Subcutaneous abdominal adipose tissue (tissue), 5 donors: ENCODE data around the gene MED27.

ENCODE experiments used
- H3K27ac ChIP-seq: one replicate; pipeline ENCODE4 v1.7.0; 2013; ENCODE audit warnings: low read depth, mild to moderate bottlenecking, inconsistent platforms, low read length, moderate library complexity
- H3K27me3 ChIP-seq, 5 donors: one replicate each; pipeline ENCODE4 v1.7.0; 2013; ENCODE audit warnings: low read length in 5 of 5, inconsistent platforms in 1 of 5; ENCODE audit not compliant: control insufficient read depth in 5 of 5, insufficient read depth in 4 of 5
- H3K36me3 ChIP-seq, 5 donors: one replicate each; pipeline ENCODE4 v1.7.0; 2013; ENCODE audit warnings: low read length in 5 of 5; ENCODE audit not compliant: control insufficient read depth in 5 of 5, insufficient read depth in 5 of 5
- H3K4me1 ChIP-seq, 5 donors: one replicate each; pipeline ENCODE4 v1.7.0; 2013; ENCODE audit warnings: low read length in 5 of 5, mild to moderate bottlenecking in 3 of 5, moderate library complexity in 1 of 5; ENCODE audit not compliant: control insufficient read depth in 5 of 5, insufficient read depth in 5 of 5
- H3K4me3 ChIP-seq, 5 donors: one replicate each; pipeline ENCODE4 v1.7.0; 2013; ENCODE audit warnings: low read length in 5 of 5, low read depth in 1 of 5
- H3K9ac ChIP-seq, 5 donors: one replicate each; pipeline ENCODE4 v1.7.0; 2013; ENCODE audit warnings: low read length in 5 of 5, mild to moderate bottlenecking in 4 of 5, moderate library complexity in 3 of 5
- H3K9me3 ChIP-seq, 5 donors: one replicate each; pipeline ENCODE4 v1.7.0; 2013; ENCODE audit warnings: low read length in 5 of 5; ENCODE audit not compliant: control insufficient read depth in 5 of 5
- donor health status: healthy.
- donor health status: healthy.
- donor health status: healthy.
- donor health status: healthy.
- donor health status: healthy.

The MED27 gene

DNA sequence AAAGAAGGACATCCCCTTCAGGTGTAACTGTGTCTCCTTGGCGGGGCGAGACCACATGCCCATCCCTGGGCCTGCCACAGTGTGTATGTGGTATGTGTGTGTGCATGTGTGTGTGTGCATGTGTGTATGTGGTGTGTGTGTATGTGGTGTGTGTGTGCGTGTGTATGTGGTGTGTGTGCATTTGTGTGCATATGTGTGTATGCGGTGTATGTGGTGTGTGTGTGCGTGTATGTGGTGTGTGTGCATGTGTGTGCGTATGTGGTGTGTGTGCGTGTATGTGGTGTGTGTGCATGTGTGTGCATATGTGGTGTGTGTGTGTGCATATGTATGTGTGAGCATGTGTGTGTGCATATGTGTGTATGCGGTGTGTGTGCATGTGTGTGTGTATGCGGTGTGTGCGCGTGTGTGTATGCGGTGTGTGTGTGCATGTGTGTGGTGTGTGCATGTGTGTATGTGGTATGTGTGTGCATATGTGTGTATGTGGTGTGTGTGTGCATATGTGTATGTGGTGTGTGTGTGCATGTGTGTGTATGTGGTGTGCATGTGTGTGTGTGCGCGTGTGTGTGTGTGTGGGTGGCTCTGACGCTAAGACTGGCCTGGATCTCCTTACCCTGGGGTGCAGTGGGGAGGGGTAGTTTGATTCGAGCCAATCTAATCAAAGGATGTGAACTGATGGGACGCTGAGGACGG, 231.9 kb downstream of the MED27 start:
- peaks cover 3 to 23% (median 11%) of the 10 kb centered on the region in 5 donors for H3K27me3 ChIP-seq
- H3K36me3 ChIP-seq = no peaks in the 10 kb centered on the region
- H3K9ac ChIP-seq = no peak overlapping the region
- no peak overlapping the region for H3K4me3 ChIP-seq
- H3K4me1 ChIP-seq = peaks cover 0 to 5% (median 0%) of the 10 kb centered on the region in 5 donors
- no peak overlapping the region for H3K27ac ChIP-seq
- H3K9me3 ChIP-seq = no peaks in the 10 kb centered on the region

DNA sequence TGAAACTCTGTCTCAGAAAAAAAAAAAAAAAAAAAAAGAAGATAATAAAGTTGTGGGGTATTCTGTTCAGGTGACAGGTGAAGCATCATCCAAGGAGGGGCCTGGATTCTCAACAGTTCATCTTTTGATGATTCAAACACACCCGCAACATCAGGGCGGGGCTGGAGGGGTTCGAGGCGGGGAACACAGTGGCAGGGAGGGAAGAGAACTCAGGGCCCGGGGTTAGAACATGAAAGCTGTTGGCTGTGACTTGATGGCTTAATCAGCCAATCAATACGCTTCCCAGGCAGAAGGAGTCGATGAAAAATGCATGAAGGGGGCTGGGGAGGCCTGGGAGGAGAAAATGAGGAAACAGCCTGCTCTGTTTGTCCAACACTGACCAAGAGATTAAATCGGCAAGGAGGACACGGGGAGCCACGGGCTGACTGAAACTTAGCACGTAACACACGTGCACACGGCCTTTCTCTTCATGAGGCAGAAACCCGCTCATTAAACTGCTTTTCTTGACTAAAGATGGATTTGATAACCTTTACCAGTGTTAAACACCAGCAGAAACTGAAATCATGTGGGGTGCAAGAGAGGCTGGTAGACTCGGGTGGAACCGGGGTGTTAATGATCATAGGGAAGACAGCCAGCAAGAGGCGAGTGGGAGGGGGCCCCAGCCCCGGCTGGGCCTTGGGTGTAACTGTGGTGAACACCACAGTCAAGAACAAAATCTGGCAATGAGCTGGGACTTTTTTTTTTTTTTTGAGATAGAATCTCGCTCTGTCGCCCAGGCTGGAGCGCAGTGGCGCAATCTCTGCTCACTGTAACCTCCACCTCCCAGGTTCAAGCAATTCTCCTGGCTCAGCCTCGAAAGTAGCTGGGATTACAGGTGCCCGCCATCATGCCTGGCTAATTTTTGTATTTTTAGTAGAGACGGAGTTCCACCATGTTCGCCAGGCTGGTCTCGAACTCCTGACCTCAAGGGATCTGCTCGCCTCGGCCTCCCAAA, 234.1 kb downstream of the MED27 start:
- no peak overlapping the region for H3K4me3 ChIP-seq
- no peaks in the 10 kb centered on the region for H3K4me1 ChIP-seq
- H3K9ac ChIP-seq = no peak overlapping the region
- H3K27ac ChIP-seq = no peak overlapping the region
- no peaks in the 10 kb centered on the region for H3K36me3 ChIP-seq
- peaks cover 3 to 29% (median 18%) of the 10 kb centered on the region in 5 donors for H3K27me3 ChIP-seq
- no peaks in the 10 kb centered on the region for H3K9me3 ChIP-seq

GRCh38 chr9:131844745-131845118, 234.9 kb downstream of the MED27 start:
- Histone ChIP-seq H3K27me3 (peaks cover 5 to 34% (median 22%) of the 10 kb centered on the region in 5 donors), H3K4me1 (no peaks in the 10 kb centered on the region), H3K9me3 (no peaks in the 10 kb centered on the region), H3K36me3 (no peaks in the 10 kb centered on the region), H3K4me3 (no peak overlapping the region), H3K27ac (no peak overlapping the region), H3K9ac (no peak overlapping the region)

DNA sequence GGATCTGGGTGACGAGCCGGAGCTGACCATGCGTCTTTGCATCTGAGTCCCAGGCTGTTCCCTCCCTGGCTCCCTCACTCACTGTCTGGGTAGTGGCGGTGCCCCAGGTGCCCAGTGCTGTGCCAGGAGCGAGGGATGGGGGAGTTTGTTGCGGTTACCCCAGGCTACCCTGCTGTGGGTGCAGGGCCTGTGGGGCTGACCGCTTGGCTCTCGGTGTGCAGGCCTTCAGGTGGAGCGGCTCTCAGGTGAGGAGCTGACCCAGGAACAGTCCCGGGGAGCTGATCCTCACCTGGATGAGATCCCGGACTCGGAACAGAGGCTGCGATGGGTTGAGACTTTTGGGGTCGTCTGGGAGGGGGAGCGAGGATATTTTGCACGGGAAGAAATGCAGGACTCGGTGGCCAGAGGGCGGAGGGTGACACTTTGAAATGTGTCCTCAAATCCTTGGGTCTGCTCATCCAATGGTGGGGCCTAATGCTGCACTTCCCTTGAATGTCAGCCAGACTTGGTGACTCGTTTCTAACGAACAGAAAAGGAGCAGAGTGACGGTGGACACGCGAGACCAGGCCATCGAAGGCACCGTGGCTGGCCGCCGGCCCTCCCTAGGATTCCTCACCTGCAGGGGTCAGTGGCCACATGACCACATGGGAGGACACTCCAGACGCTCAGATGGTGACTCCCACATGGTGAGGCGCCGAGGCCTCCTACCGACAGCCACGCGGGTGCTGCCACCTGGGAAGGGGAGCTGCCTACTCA, 235.5 kb downstream of the MED27 start:
- Histone ChIP-seq H3K4me3 (no peak overlapping the region), H3K9me3 (no peaks in the 10 kb centered on the region), H3K4me1 (no peaks in the 10 kb centered on the region), H3K9ac (no peak overlapping the region), H3K36me3 (no peaks in the 10 kb centered on the region), H3K27me3 (peaks cover 6 to 34% (median 26%) of the 10 kb centered on the region in 5 donors), H3K27ac (no peak overlapping the region)

DNA sequence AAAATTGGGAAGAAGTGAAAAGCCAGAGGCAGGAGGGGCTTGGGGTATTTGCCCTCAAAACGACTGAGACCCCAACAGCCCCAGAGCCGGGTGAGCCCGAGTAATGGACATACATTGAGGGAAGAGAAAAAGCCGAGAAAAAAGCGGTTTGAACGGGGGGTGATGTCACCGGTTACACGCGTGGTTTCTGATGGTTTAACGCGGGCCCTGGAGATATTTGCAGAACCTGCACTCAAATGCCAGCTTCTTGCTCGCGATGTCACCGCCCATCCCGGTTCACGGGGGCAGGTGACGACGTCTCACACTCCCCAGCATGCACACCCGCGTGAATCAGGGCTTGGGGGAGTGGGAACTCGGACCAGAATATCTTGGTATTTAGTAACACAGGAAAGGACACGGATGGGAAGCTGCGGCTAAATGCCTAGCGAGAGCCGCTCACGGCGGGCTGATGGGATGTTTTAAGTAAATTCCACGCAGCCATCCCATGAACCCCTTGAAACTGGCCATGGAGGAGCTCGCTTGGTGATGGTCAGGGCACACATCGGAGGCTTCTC, 237.8 kb downstream of the MED27 start:
- H3K9me3 ChIP-seq = no peaks in the 10 kb centered on the region
- H3K36me3 ChIP-seq = no peaks in the 10 kb centered on the region
- H3K4me1 ChIP-seq = no peaks in the 10 kb centered on the region
- H3K4me3 ChIP-seq = no peak overlapping the region
- H3K27me3 ChIP-seq = peaks cover 14 to 46% (median 38%) of the 10 kb centered on the region in 5 donors
- no peak overlapping the region for H3K27ac ChIP-seq
- H3K9ac ChIP-seq = no peak overlapping the region

DNA sequence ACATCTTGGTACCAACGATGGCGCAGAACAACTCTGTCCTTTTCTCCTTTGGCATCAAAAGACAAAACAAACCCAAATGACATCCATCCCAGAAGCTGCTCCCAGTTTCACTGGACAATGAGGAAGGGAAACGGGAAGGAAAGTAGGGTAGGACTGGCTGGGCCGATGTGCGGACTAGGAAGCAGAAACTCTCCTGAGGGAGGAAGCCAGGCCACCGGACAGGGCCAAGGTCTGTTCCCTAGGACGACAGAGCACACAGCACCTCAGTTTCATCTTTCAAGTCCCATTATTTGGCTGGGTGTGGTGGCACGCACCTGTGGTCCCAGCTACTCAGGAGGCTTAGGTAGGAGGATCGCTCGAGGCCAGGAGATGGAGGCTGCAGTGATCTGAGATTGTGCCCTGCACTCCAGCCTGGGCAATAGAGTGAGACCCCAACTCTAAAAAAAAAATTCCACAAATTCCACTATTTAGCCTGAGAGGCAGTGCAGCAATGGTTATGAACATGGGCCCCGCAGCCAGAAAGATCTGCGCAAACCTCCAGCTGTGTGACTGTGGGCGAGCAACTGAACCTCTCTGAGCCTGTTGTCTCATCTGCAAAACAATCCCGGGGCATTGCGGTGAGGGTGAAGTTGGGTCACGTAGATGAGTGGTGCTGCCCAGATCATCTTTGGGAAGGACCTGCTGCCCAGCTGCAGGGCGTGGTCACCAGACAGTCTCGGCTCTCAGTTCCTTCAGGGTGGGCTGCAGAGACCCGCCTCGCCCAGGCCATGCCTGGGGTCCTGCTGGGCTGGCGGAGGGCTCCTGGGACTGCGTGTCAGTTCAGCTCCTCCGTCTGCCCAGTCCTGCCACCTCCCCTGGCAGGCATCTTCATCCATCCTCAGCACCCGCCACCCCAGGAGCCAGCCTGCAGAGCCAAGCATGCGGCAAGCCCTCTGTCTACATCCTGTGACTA, 238.6 kb downstream of the MED27 start:
- H3K9me3 ChIP-seq = no peaks in the 10 kb centered on the region
- no peaks in the 10 kb centered on the region for H3K36me3 ChIP-seq
- H3K27ac ChIP-seq = no peak overlapping the region
- H3K27me3 ChIP-seq = peaks cover 19 to 50% (median 42%) of the 10 kb centered on the region in 5 donors
- H3K4me3 ChIP-seq = no peak overlapping the region
- H3K9ac ChIP-seq = no peak overlapping the region
- no peaks in the 10 kb centered on the region for H3K4me1 ChIP-seq

DNA sequence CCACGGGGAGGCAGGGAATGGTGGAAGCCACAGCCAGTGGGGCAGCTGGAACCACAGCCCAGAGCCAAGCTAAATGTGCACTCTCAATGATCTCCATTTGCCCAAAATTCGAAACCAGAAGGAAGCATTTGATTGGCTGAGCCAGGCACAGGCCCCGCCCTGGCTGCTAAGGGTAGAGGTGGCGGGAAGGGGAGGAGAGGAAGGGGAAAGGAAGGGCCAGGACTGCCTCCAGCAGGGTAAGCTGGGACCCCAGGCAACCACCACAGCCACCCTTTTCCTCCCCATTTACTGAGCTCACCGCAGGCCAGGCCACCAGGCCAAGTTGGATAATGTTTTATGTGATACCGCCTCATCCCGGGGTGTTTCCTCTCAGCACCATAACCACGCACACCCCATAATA, 239.4 kb downstream of the MED27 start:
- Histone ChIP-seq H3K36me3 (no peaks in the 10 kb centered on the region), H3K4me3 (no peak overlapping the region), H3K9me3 (no peaks in the 10 kb centered on the region), H3K27me3 (peaks cover 20 to 55% (median 45%) of the 10 kb centered on the region in 5 donors), H3K9ac (no peak overlapping the region), H3K4me1 (no peaks in the 10 kb centered on the region), H3K27ac (no peak overlapping the region)

- Histone ChIP-seq H3K27me3 (peaks cover 24 to 62% (median 53%) of the 10 kb centered on the region in 5 donors), H3K9ac (no peak overlapping the region), H3K36me3 (no peaks in the 10 kb centered on the region), H3K9me3 (peaks cover under 1 to 7% (median 3%) of the 10 kb centered on the region in 5 donors), H3K27ac (no peak overlapping the region), H3K4me3 (no peak overlapping the region), H3K4me1 (no peaks in the 10 kb centered on the region)
These were observed 240.2 kb downstream of the MED27 start for GRCh38 chr9:131839281-131840084.
